Stimulated activated naive CD8-positive, alpha-beta T cell treated with anti-CD3 and anti-CD28 coated beads, Interleukin-15, amount 100 ng/mL, for 72 hours (primary cell): ENCODE measurements around the gene PRAMEF18.
"Not testable (repeated sequence)": the region's sequence is repeated elsewhere in the genome, so short reads cannot be mapped to it uniquely, and the experiment has no call there.

ENCODE experiments used
- ATAC-seq: fragments of 150-1000 bp; cut with Tn5 transposase; 2 replicates; pipeline ENCODE4 v1.10.0; 2021; ENCODE audit warnings: mild to moderate bottlenecking, moderate library complexity
- DNase-seq, 2 donors: peaks; one replicate each; pipeline ENCODE4 v3.0.0; 2021 to 2022
- H3K27ac Mint-ChIP-seq, 2 donors: one replicate each; pipeline ENCODE4 v1.8.0; 2022; ENCODE audit warnings: mild to moderate bottlenecking in 2 of 2, mixed read lengths in 2 of 2, moderate library complexity in 2 of 2
- H3K27me3 Mint-ChIP-seq: one replicate; pipeline ENCODE4 v1.8.0; 2022; ENCODE audit warnings: mixed read lengths
- H3K4me1 Mint-ChIP-seq: one replicate; pipeline ENCODE4 v1.8.0; 2022; ENCODE audit warnings: mild to moderate bottlenecking, mixed read lengths
- H3K4me3 Mint-ChIP-seq, 2 donors: one replicate each; pipeline ENCODE4 v1.8.0; 2022; ENCODE audit warnings: mild to moderate bottlenecking in 2 of 2, mixed read lengths in 2 of 2, moderate library complexity in 1 of 2
- H3K9me3 Mint-ChIP-seq, 2 donors: one replicate each; pipeline ENCODE4 v1.8.0; 2022; ENCODE audit warnings: mixed read lengths in 2 of 2

PRAMEF18 gene, protein sequence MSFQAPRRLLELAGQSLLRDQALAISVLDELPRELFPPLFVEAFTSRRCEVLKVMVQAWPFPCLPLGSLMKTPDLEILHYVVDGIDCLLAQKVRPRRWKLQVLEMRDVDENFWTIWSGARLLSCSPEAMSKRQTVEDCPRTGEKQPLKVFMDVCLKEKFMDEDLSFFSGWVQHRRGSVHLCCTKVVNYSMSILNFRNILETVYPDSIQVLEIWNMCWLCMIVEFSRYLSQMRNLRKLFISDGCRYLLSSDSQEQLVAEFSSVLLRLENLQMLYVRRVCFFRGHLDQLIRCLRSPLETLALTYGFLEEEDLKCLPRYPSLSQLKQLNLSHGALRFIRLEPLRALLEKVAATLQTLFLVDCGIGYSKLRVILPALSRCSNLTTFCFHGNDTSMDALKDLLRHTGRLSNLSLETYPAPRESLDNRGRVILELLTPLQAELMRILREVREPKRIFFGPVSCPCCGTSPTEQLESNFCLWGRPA

DNA sequence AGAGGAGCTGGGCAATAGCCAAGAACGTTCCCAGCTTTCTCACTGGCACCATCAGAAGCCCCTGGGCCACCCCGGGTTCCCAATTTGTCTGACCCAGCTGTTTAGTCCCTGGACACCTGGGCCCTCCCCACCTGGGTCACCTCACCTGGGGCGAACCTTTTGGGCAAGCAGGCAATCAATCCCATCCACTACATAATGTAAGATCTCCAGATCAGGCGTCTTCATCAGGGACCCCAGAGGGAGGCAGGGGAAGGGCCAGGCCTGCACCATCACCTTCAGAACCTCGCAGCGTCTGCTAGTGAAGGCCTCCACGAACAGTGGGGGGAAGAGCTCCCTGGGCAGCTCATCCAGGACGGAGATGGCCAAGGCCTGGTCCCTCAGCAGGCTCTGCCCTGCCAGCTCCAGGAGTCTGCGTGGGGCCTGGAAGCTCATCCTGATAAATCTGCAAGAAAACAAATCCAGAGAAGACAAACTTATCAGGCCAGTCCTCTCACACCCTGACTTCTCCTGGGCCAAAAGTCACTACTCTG, at the start of gene PRAMEF18:
TSS of gene PRAMEF18 (minus strand) at position 480 of the 530 bp plus-strand sequence. CDS start at position 432, 48 bp downstream.
- not testable (repeated sequence) for H3K4me1 Mint-ChIP-seq, H3K4me3 Mint-ChIP-seq, H3K27me3 Mint-ChIP-seq, DNase-seq, H3K9me3 Mint-ChIP-seq
- H3K27ac Mint-ChIP-seq: peak within 1 kb of the TSS in 1 of 2 donors; percentile 61
- ATAC-seq: peak; percentile 40

DNA sequence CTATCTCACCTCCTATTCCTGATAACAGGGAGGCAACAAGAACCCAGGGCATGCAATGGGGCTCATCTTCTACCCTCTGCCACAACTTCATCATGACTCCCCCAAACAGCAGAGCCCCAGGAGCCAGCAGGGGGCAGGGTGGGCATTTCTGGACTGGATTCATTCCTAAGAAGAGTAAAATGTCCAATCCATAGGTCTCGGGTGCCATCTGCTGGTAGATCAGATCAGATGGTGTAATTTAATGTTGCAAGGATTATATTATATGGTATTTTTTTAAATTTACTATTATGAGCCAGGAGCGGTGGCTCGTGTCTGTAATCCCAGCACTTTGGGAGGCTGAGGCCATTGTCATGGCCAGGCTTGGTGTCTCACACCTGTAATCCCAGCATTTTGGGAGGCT, 39.2 kb upstream of the PRAMEF18 start:
- not testable (repeated sequence) for H3K27me3 Mint-ChIP-seq, H3K9me3 Mint-ChIP-seq, DNase-seq, H3K4me1 Mint-ChIP-seq, H3K4me3 Mint-ChIP-seq, H3K27ac Mint-ChIP-seq
- peak; percentile 35 for ATAC-seq

DNA sequence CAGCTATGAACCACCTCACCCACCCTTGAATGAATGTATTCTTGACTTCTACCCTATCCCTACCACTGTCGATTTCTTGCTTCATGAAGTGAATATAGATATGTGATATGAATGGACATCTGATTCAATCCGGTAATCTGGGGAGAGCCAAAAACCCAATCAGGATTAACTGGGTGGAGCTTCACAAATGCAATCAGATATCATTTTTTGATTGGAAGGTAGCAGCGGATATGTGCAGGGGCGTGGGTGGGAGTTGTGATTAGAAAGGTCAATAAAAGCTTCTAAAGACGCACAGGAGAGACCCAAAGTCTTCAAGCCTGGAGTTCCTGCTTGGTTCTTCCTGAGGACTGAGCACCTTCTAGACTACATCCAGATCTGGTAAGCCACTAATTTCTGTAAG, 27.9 kb upstream of the PRAMEF18 start, which contains the start of gene PRAMEF5:
TSS of gene PRAMEF5 (plus strand) at position 301 of the 400 bp plus-strand sequence. CDS start 5,071 bp downstream, outside the sequence.
- not testable (repeated sequence) for H3K9me3 Mint-ChIP-seq, H3K4me1 Mint-ChIP-seq, ATAC-seq, DNase-seq, H3K27ac Mint-ChIP-seq, H3K4me3 Mint-ChIP-seq, H3K27me3 Mint-ChIP-seq

DNA sequence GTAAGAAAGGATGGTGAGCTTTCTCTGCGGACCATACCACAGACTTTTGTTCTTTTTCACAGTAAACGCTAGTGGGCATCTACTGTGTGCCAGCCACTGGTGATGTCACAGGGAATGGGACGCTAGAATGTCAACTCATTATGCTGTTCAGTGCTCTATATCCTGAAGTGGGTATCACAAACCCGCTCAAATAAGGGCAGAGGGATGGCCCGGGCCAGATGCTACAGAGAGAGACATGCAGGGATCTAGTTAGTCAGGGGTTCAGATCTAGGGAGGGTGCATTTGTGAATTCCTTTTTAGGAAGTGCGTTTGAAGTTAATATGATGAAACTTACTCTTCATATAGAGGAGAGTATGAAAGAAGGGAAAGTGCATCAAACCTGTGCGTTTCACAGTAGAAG, 21.2 kb upstream of the PRAMEF18 start:
- H3K9me3 Mint-ChIP-seq, DNase-seq, H3K27me3 Mint-ChIP-seq, H3K4me1 Mint-ChIP-seq, ATAC-seq, H3K27ac Mint-ChIP-seq, H3K4me3 Mint-ChIP-seq: not testable (repeated sequence)

DNA sequence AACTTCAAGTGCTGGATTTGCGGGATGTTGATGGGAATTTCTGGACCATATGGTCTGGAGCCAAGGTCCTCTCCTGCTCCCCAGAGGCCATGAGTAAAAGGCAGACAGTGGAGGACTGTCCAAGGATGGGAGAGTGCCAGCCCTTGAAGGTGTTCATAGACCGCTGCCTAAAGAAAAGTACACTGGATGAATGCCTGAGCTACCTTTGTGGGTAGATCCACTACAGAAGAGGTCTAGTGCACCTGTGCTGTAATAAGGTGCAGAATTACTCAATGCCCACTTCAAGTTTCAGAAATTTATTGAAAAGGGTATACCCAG, 20.6 kb upstream of the PRAMEF18 start:
- H3K4me3 Mint-ChIP-seq, H3K27ac Mint-ChIP-seq, H3K4me1 Mint-ChIP-seq, H3K27me3 Mint-ChIP-seq, H3K9me3 Mint-ChIP-seq, ATAC-seq, DNase-seq: not testable (repeated sequence)

DNA sequence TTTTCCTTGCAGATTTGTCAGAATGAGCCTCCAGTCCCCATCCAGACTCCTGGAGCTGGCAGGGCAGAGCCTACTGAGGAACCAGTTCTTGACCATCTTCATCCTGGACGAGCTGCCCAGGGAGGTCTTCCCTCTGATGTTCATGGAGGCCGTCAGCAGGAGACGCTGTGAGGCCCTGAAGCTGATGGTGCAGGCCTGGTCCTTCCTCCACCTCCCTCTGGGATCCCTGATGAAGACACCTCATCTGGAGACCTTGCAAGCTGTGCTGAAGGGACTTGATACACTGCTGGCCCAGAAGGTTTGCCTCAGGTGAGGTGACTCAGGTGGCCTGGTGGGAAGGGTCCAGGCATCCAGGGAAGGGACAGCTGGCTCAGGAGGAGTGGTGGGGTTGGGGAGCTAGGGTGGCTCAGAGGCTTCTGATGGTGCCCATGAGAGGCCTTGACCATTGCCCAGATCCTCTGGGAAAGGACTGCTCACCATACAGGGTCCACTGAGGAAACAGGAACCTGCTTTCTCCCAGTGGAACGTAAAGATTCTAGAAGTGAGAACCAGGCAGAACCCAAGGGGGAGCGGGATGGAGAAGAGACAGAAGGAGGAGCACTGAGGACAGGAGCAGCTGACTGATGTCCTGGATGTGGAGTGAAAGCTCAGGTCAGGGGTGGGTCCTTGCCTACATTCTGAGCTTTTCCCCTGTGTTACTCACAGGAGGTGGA, 20.0 kb upstream of the PRAMEF18 start:
- not testable (repeated sequence) for ATAC-seq, DNase-seq, H3K4me3 Mint-ChIP-seq, H3K27ac Mint-ChIP-seq, H3K4me1 Mint-ChIP-seq, H3K27me3 Mint-ChIP-seq, H3K9me3 Mint-ChIP-seq

DNA sequence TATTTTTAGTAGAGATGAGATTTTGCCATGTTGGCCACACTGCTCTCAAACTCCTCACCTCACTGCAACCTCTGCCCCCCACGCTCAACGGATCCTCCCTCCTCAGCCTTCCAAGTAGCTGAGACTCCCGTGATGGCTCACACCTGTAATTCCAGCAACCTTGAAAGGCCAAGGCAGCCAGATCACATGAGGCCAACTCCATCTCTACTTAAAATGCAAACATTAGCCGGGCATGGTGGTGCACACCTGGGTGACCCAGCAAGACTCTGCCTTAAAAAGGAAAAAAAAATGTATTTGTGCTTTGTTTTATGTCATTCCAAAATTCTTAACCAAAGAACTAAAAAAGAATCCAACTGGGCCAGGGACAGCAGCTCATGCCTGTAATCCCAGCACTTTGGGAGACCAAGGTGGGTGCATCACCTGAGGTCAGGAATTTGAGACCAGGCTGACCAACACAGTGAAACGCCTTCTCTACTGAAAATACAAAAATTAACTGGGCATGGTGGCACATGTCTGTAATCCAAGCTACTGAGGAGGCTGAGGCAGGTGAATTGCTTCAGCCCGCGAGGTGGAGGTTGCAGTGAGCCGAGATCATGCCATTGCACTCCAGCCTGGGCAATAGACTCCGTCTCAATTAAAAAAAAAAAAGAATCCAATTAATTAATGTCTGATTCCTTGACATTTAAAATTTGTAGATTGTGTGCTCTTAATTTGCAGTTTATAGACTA, 17.7 kb upstream of the PRAMEF18 start:
- not testable (repeated sequence) for H3K9me3 Mint-ChIP-seq, H3K27me3 Mint-ChIP-seq, DNase-seq, ATAC-seq, H3K4me1 Mint-ChIP-seq, H3K4me3 Mint-ChIP-seq
- H3K27ac Mint-ChIP-seq: peak overlapping the region in 1 of 2 donors; percentile 31

DNA sequence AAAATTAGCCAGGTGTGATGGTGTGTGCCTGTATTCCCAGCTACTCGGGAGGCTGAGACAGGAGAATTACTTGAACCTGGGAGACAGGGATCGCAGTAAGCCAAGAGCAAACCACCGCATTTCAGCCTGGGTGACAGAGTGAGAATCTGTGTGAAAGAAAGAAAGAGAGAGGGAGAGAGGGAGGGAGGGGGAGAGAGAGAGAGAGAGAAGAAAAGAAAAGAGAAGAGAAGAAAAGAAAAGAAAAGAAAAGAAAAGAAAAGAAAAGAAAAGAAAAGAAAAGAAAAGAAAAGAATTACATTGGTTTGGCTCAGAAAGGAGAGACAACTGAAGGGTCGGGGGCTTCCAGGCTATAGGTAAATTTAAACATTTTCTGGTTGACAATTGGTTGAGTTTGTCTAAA, 13.7 kb upstream of the PRAMEF18 start:
- DNase-seq, ATAC-seq, H3K4me3 Mint-ChIP-seq, H3K27ac Mint-ChIP-seq, H3K4me1 Mint-ChIP-seq, H3K27me3 Mint-ChIP-seq, H3K9me3 Mint-ChIP-seq: not testable (repeated sequence)

DNA sequence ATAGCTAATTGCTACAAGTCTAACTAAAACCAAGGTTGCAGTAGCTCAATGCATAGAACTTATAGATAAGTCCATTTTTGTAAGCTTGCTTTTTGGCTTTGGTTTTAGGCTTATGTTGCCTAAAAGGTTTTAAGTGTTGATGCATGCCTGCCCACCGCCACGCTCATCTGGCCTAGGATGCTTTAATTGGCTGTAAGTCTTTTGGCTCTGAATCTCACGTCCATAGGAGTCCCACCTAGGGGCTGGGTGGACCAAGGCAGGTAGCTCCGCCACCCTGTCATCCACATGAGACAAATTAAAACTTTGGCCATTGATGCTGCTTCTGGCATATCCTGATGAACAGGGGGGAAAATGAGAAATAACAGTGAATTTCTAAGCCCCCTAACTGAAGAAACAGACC, 11.6 kb upstream of the PRAMEF18 start:
- H3K4me1 Mint-ChIP-seq, H3K9me3 Mint-ChIP-seq, H3K4me3 Mint-ChIP-seq, H3K27ac Mint-ChIP-seq, H3K27me3 Mint-ChIP-seq, DNase-seq, ATAC-seq: not testable (repeated sequence)

DNA sequence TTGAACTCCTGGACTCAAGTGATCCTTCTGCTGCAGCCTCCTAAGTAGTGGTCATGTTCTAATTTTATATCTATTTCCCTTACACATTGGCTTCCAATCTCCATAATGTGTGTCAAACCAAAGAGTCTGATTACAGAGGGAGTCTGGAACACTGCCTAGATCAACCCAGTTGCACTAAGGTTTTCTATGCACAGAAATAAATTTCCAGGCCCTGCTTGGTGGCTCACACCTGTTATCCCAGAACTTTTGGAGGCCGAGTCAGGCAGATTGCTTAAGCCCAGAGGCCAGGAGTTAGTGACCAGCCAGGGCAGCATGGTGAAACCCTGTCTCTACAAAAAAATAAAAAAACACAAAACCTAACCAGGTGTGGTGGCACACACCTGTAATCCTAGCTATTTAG, 8.1 kb upstream of the PRAMEF18 start:
- H3K4me1 Mint-ChIP-seq, ATAC-seq, H3K27me3 Mint-ChIP-seq, H3K9me3 Mint-ChIP-seq, DNase-seq, H3K4me3 Mint-ChIP-seq: not testable (repeated sequence)
- peak overlapping the region in 1 of 2 donors; percentile 19 for H3K27ac Mint-ChIP-seq

DNA sequence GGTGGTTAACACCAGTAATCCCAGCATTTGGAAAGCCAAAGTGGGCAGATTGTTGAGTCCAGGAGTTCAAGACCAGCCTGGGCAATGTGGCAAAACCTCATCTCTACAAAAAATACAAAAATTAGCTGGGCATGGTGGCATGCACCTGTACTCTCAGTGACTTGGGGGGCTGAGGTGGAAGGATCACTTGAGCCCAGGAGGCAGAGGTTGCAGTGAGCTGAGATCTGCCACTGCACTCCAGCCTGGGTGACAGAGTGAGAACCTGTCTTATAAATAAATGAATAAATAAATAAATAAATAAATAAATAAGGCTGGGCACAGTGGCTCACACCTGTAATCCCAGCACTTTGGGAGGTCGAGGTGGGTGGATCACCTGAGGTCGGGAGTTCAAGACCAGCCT, 6.1 kb upstream of the PRAMEF18 start:
- ATAC-seq, H3K9me3 Mint-ChIP-seq, H3K4me1 Mint-ChIP-seq, H3K27ac Mint-ChIP-seq, H3K27me3 Mint-ChIP-seq, DNase-seq, H3K4me3 Mint-ChIP-seq: not testable (repeated sequence)

DNA sequence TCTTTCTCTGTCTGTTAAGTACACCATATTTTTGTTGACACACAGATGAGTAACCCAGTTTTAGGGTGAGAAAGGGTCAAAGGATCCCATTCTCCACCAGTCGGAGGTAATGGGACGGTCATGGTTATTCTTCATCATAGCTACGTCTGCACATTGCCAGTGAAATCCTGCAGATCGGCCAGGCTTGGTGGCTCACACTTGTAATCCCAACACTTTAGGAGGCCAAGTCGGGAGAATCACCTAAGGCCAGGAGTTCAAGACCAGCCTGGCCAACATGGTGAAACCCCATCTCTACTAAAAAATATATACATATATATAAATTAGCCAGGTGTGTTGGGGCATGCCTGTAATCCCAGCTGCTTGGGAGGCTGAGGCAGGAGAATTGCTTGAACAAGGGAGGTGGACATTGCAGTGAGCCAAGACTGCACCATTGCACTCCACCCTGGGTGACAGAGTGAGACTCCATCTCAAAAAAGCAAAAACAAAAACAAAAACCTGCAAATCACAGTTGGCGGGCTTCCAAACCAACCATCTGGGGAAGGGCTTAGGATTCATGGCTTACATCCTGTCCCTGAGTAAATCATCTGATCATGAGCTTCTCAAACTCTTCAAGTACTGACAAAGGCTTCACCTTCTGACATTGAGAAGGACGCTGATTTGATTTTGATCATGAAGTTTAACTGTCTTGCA, 5.3 kb upstream of the PRAMEF18 start:
- not testable (repeated sequence) for H3K27me3 Mint-ChIP-seq, H3K4me1 Mint-ChIP-seq, ATAC-seq, H3K27ac Mint-ChIP-seq, H3K9me3 Mint-ChIP-seq, H3K4me3 Mint-ChIP-seq, DNase-seq

DNA sequence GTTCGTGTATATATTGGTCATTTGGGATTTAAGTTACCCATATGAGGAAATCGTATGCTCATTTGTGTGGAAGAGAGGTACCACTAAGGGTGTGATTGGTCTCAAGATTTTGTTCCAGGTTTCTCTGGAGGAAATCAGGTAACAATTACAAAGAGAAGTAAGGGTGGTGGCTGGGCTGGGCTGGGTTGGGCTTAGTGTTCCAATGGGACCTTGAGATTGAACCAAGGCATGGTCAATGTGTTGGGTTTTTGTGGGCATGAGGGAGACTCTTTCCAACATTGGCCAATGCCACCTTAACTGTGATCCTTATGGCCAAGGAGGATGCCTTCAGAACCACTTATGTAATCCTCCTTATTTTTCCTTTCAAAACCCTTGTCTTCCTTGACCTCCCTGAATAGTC, 4.6 kb upstream of the PRAMEF18 start:
- H3K4me3 Mint-ChIP-seq, ATAC-seq, H3K27ac Mint-ChIP-seq, H3K27me3 Mint-ChIP-seq, H3K4me1 Mint-ChIP-seq, H3K9me3 Mint-ChIP-seq, DNase-seq: not testable (repeated sequence)

DNA sequence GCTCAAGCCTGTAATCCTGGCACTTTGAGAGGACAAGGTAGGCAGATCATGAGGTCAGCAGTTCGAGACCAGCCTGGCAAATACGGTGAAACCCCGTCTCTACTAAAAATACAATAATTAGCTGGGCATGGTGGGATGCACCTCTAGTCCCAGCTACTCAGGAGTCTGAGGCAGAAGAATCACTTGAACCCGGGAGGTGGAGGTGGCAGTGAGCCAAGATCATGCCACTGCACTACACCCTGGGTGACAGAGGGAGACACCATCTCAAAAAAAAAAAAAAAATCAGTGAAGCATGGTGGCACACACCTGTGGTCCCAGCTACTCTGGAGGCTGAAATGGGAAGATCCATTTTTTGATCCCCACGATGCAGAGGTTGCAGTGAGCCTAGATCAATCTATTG, 4.1 kb upstream of the PRAMEF18 start:
- H3K9me3 Mint-ChIP-seq, H3K27ac Mint-ChIP-seq, H3K4me3 Mint-ChIP-seq, ATAC-seq, H3K4me1 Mint-ChIP-seq, DNase-seq, H3K27me3 Mint-ChIP-seq: not testable (repeated sequence)

DNA sequence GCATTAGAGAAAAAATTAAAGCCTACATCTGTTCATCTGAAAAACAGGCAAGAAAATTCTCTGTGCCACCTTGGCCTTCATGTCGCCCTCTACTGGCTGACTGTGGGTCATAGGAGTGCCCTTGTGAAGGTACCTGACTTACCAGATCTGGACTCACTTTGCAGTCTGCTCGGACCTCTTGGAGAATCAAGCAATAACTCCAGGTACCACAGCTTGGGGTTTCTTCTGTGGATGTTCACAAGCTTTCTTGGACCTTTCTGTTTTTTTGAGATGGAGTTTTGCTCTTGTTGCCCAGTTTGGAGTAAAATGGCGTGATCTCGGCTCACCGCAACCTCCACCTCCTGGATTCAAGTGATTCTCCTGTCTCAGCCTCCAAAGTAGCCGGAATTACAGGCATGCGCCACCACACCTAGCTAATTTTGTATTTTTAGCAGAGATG, 2.4 kb upstream of the PRAMEF18 start:
- H3K9me3 Mint-ChIP-seq: no peaks in the 10 kb centered on the region
- DNase-seq (peak in 1 of 2 donors; percentile 23), ATAC-seq (no peak)
- no peaks in the 10 kb centered on the region for H3K4me1 Mint-ChIP-seq
- no peak overlapping the region for H3K27ac Mint-ChIP-seq
- no peak overlapping the region for H3K4me3 Mint-ChIP-seq
- H3K27me3 Mint-ChIP-seq: no peaks in the 10 kb centered on the region
